Kidney epithelial cell (primary cell): ENCODE data around the gene RAD23B. TPM values are rescaled to one million over a fixed set of nuclear protein-coding genes. Genes with fewer than 3 reads are reported as not detected.

Source experiments
- DNase-seq: peaks from one replicate; pipeline ENCODE4 v3.0.0-alpha.2; 2010; ENCODE audit warnings: low read depth
- H3K27me3 ChIP-seq: 2 replicates; pipeline ENCODE4 v1.6.0; 2011; ENCODE audit warnings: low read length; ENCODE audit not compliant: control insufficient read depth, insufficient read depth
- H3K36me3 ChIP-seq: 2 replicates; pipeline ENCODE4 v1.5.1; 2011; ENCODE audit warnings: low read length; ENCODE audit not compliant: control insufficient read depth, insufficient read depth
- H3K4me3 ChIP-seq: 2 replicates; pipeline ENCODE4 v1.5.1; 2011; ENCODE audit warnings: low read depth, mild to moderate bottlenecking, control low read depth, low read length
- total RNA-seq: library from RNA; depleted of rRNA; stranded (reverse); fragments of >200 nt; gene quantifications from 2 replicates; pipeline ENCODE4 v1.2.3, GENCODE V29; 2015
- TF ChIP-seq, protein P1 (sequence below): IDR thresholded peaks from 2 replicates; pipeline ENCODE4 v1.5.1; 2011; ENCODE audit warnings: mild to moderate bottlenecking, moderate library complexity, low read length, control low read depth, inconsistent platforms; ENCODE audit not compliant: insufficient read depth, poor library complexity, severe bottlenecking

RAD23B gene
- total RNA-seq, 1 donor from 2014 or later: 76.0 TPM

DNA sequence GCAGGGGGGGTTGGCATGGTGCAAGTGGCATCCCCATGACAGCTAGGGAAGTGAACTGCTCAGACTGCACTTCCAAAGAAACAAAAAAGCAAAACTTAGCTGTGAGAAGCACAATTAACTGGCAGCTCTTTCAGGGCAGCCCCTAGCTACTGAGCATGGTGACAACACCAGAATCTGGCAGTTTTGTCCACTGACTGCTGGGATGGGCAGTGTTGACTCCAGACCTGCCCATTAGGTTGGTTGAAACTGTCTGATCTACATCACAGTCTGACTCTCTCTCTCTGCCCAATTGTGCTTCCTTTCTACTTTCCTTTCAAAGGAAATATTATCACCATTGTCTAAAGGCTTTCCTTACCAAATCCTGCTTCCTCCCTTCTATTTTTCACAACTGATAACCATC, 12.5 kb upstream of the RAD23B start:
- Histone ChIP-seq H3K27me3 (no peaks in the 10 kb centered on the region), H3K4me3 (no peak overlapping the region), H3K36me3 (no peaks in the 10 kb centered on the region)
- TF ChIP-seq, protein P1, sequence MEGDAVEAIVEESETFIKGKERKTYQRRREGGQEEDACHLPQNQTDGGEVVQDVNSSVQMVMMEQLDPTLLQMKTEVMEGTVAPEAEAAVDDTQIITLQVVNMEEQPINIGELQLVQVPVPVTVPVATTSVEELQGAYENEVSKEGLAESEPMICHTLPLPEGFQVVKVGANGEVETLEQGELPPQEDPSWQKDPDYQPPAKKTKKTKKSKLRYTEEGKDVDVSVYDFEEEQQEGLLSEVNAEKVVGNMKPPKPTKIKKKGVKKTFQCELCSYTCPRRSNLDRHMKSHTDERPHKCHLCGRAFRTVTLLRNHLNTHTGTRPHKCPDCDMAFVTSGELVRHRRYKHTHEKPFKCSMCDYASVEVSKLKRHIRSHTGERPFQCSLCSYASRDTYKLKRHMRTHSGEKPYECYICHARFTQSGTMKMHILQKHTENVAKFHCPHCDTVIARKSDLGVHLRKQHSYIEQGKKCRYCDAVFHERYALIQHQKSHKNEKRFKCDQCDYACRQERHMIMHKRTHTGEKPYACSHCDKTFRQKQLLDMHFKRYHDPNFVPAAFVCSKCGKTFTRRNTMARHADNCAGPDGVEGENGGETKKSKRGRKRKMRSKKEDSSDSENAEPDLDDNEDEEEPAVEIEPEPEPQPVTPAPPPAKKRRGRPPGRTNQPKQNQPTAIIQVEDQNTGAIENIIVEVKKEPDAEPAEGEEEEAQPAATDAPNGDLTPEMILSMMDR: no peak
- no peak for DNase-seq

DNA sequence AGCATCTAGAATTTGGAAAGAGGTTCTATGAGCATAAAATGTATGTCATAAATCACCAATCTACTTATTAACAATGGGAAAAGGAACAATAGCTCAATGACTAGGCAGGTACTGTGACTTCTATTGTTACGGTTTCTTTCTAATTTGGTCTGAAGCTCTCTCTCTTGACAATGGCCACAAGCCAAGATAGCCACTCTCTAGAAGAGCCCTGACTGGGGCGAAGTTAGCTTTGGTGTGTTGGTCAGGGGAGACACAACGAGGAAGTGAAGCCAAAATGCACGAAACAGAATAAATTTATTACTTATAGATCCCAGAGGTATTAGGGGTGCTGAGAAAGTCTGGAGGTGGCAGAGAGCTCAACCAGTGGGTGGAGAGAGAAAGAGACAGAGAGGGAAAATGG, 9.4 kb upstream of the RAD23B start:
- TF ChIP-seq, protein P1: no peak
- H3K4me3 ChIP-seq: no peak overlapping the region
- H3K27me3 ChIP-seq: no peaks in the 10 kb centered on the region
- no peaks in the 10 kb centered on the region for H3K36me3 ChIP-seq
- no peak for DNase-seq

DNA sequence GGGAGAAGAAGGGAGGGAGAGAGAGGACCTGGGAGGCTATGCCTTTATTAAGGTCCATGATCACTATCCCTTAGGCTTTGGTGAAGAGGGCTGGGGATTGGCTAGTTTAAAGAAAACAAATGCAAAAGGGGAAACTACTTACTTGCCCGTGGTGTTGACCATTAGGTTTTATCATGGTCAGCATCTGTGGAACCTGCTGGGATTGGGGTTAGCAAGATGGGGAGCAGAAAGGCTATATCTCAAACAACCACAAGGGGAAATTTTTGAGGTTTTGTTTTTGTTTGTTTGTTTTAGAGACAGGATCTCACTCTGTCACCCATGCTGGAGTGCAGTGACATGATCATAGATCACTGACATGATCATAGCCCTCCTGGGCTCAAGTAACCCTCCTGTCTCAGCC, 9.0 kb upstream of the RAD23B start:
- TF ChIP-seq, protein P1: no peak
- DNase-seq: no peak
- no peak overlapping the region for H3K4me3 ChIP-seq
- H3K36me3 ChIP-seq: no peaks in the 10 kb centered on the region
- no peaks in the 10 kb centered on the region for H3K27me3 ChIP-seq

DNA sequence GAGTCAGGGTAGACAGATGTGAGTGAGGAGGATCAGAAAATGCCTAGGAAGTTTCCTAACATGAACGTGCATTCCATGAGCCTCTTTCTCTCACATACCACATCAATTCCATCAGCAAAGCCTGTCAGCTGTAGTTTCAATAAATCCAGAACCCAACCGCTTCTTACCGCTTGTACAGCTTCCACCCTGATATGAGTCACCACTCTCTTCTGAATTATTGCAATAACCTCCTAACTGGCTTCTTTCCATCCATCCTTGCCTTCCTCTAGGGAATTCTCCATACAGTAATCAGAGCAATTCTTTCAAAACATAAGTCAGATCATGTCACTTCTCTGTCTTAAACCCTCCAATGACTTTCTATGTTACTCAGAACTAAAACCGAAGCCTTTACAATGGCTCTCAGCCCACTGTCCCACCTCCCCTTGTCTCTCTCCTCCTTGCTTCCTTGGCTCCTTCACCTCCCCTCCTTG, 8.1 kb upstream of the RAD23B start:
- TF ChIP-seq, protein P1: no peak
- DNase-seq: peak; percentile 92
- H3K4me3 ChIP-seq: no peak overlapping the region

DNA sequence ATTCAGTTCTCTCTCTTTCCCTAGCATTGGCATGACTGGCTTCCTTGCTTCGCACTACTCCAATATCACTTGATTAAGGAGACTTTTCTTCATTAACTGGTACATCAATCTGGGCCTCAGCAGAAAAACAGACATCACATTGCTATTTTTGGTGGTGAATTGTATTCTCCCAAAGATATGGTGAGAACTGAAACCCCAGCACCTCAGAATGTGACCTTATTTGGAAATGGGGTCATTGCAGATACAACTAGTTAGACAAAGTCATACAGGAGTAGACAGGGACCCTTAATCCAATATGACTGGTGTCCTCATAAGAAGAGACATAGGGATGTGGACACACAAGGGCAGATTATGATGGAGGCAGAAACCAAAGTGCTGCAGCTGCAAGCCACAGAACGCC, 7.5 kb upstream of the RAD23B start:
- DNase-seq: no peak
- Histone ChIP-seq H3K4me3 (no peak overlapping the region), H3K27me3 (no peaks in the 10 kb centered on the region), H3K36me3 (no peaks in the 10 kb centered on the region)
- TF ChIP-seq, protein P1: no peak

More for the DNA sequence above, 8.1 kb upstream of the RAD23B start:
- Histone ChIP-seq H3K36me3 (no peaks in the 10 kb centered on the region), H3K27me3 (no peaks in the 10 kb centered on the region)

DNA sequence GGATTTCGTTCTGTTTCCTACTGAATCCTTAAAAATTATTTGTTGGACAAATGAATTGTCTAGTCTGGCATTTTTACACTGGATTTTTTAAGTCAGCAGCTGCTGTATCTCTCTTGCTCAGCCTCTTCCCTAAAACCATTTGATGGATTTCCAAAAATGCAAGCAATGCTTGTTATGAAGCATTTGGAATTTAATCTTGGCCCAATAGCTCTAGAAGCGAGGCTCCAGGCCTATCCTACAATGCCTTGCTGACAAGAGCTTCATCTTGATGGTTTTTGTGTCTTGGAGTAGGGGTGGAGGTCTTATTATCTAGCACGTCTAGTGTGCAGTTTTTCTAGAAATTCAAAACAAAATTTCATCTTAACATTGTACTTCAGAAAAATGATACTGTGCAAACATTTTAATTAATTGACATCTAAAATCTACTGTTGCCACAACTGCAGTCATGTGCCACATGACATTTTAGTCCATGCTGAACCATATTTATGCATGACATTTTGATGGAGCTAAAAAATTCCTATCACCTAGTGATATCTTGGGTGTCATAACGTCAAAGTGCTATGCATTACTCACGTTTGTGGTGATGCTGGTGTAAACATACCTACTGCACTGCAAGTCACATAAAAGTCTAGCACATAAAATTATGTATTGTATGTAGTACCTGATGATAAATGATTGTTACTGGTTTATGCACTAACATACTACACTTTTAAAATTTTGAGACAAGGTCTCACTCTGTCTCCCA, 5.9 kb upstream of the RAD23B start:
- TF ChIP-seq, protein P1: no peak
- DNase-seq: no peak

More for the DNA sequence above, 5.9 kb upstream of the RAD23B start:
- no peaks in the 10 kb centered on the region for H3K27me3 ChIP-seq
- H3K4me3 ChIP-seq: no peak overlapping the region
- H3K36me3 ChIP-seq: no peaks in the 10 kb centered on the region
